Neural cell (in vitro differentiated cells): ENCODE results near the gene SH3RF3. TPM values are rescaled to one million over a fixed set of nuclear protein-coding genes. Genes with fewer than 3 reads are reported as not detected.

ENCODE experiments used
- H2AFZ ChIP-seq: fragments of 200-600, 300-800 bp; sonication (generic), shearing (Covaris generic); 2 replicates; pipeline ENCODE4 v1.6.0; 2014; ENCODE audit warnings: low read depth, mild to moderate bottlenecking, antibody characterized with exemption, low read length, moderate library complexity
- H3F3A ChIP-seq: fragments of 200-600 bp; shearing (Covaris generic); 2 replicates; pipeline ENCODE4 v1.6.1; 2016; ENCODE audit warnings: mild to moderate bottlenecking, moderate library complexity, mixed read lengths, antibody characterized with exemption, low read length; ENCODE audit not compliant: insufficient read depth, poor library complexity, severe bottlenecking
- H3K27ac ChIP-seq: fragments of 200-600, 300-800 bp; sonication (generic), shearing (Covaris generic); 2 replicates; pipeline ENCODE4 v1.5.1; 2014; ENCODE audit warnings: mild to moderate bottlenecking, low read length, moderate library complexity
- H3K27me3 ChIP-seq: fragments of 300-800, 200-600 bp; sonication (generic), shearing (Covaris generic); 2 replicates; pipeline ENCODE4 v1.6.0; 2014; ENCODE audit warnings: mild to moderate bottlenecking, low read depth, low read length, moderate library complexity; ENCODE audit not compliant: insufficient read depth
- H3K36me3 ChIP-seq: fragments of 300-800, 200-600 bp; sonication (generic), shearing (Covaris generic); 2 replicates; pipeline ENCODE4 v1.5.1; 2014; ENCODE audit warnings: mild to moderate bottlenecking, antibody characterized with exemption, low read length, moderate library complexity; ENCODE audit not compliant: insufficient read depth
- H3K4me2 ChIP-seq: fragments of 300-800, 200-600 bp; sonication (generic), shearing (Covaris generic); 2 replicates; pipeline ENCODE4 v1.6.0; 2014; ENCODE audit warnings: mild to moderate bottlenecking, low read length
- H3K4me3 ChIP-seq: fragments of 300-800, 200-600 bp; sonication (generic), shearing (Covaris generic); 2 replicates; pipeline ENCODE4 v1.5.1; 2014; ENCODE audit warnings: mild to moderate bottlenecking, low read length, moderate library complexity
- H3K79me2 ChIP-seq: fragments of 200-600 bp; shearing (Covaris generic); replicated peaks from 2 replicates; pipeline ENCODE4 v1.6.0; 2014; ENCODE audit warnings: mild to moderate bottlenecking, low read length, moderate library complexity; ENCODE audit not compliant: insufficient read depth
- H3K9ac ChIP-seq: fragments of 300-800, 200-600 bp; sonication (generic), shearing (Covaris generic); 2 replicates; pipeline ENCODE4 v1.6.1; 2016; ENCODE audit warnings: mild to moderate bottlenecking, low read length, mixed read lengths
- H3K9me2 ChIP-seq: fragments of 200-600 bp; shearing (Covaris generic); 2 replicates; pipeline ENCODE4 v1.6.1; 2016; ENCODE audit warnings: mild to moderate bottlenecking, low read length, mixed read lengths; ENCODE audit not compliant: insufficient read depth
- H3K9me3 ChIP-seq: fragments of 200-600, 300-800 bp; sonication (generic), shearing (Covaris generic); 2 replicates; pipeline ENCODE4 v1.6.1; 2016; ENCODE audit warnings: mild to moderate bottlenecking, mixed run types, low read length, moderate library complexity, mixed read lengths
- H4K20me1 ChIP-seq: fragments of 200-600 bp; shearing (Covaris generic); 2 replicates; pipeline ENCODE4 v1.6.1; 2016; ENCODE audit warnings: mild to moderate bottlenecking, mixed run types; ENCODE audit not compliant: insufficient read depth
- EP300 ChIP-seq: fragments of 450-650 bp; conservative IDR thresholded peaks from 2 replicates; pipeline ENCODE4 v1.6.1; 2014; ENCODE audit warnings: antibody characterized with exemption, mild to moderate bottlenecking, moderate library complexity; ENCODE audit not compliant: poor library complexity, severe bottlenecking
- EZH2 ChIP-seq: fragments of 200-600, 300-800 bp; shearing (Covaris generic), sonication (generic); IDR thresholded peaks from 2 replicates; pipeline ENCODE4 v1.6.1; 2014; ENCODE audit warnings: antibody characterized with exemption, low read length, borderline replicate concordance, mild to moderate bottlenecking; ENCODE audit not compliant: insufficient read depth, poor library complexity, severe bottlenecking
- MXI1 ChIP-seq: fragments of 450-650 bp; conservative IDR thresholded peaks from 2 replicates; pipeline ENCODE4 v1.6.1; 2014; ENCODE audit warnings: antibody characterized with exemption, mild to moderate bottlenecking; ENCODE audit not compliant: poor library complexity, severe bottlenecking
- POLR2AphosphoS5 ChIP-seq: IDR thresholded peaks from 2 replicates; pipeline ENCODE4 v1.6.1; 2012
- RAD21 ChIP-seq: fragments of 450-650 bp; conservative IDR thresholded peaks from 2 replicates; pipeline ENCODE4 v1.6.1; 2014; ENCODE audit warnings: antibody characterized with exemption, mild to moderate bottlenecking, moderate library complexity
- SMC3 ChIP-seq: fragments of 450-650 bp; conservative IDR thresholded peaks from 2 replicates; pipeline ENCODE4 v1.6.1; 2014; ENCODE audit warnings: antibody characterized with exemption, mild to moderate bottlenecking, moderate library complexity; ENCODE audit not compliant: poor library complexity
- TAF1 ChIP-seq: IDR thresholded peaks from 2 replicates; pipeline ENCODE4 v1.6.1; 2012; ENCODE audit warnings: low read depth
- polyA plus RNA-seq: library from polyadenylated mRNA; depleted of rRNA; stranded (reverse); fragments of >200 nt; gene quantifications from 2 replicates; pipeline ENCODE4 v1.2.3, GENCODE V29; 2014
- TF ChIP-seq, protein P1 (sequence below): fragments of 450-650 bp; IDR thresholded peaks from 2 replicates; pipeline ENCODE4 v1.5.1; 2014; ENCODE audit warnings: antibody characterized with exemption, mild to moderate bottlenecking, moderate library complexity; ENCODE audit not compliant: poor library complexity, severe bottlenecking
- TF ChIP-seq, protein P2 (sequence below): IDR thresholded peaks from 2 replicates; pipeline ENCODE4 v1.6.1; 2012; ENCODE audit warnings: borderline replicate concordance

SH3RF3 gene
- polyA plus RNA-seq, 1 donor from 2014 or later: 0.53 TPM

DNA sequence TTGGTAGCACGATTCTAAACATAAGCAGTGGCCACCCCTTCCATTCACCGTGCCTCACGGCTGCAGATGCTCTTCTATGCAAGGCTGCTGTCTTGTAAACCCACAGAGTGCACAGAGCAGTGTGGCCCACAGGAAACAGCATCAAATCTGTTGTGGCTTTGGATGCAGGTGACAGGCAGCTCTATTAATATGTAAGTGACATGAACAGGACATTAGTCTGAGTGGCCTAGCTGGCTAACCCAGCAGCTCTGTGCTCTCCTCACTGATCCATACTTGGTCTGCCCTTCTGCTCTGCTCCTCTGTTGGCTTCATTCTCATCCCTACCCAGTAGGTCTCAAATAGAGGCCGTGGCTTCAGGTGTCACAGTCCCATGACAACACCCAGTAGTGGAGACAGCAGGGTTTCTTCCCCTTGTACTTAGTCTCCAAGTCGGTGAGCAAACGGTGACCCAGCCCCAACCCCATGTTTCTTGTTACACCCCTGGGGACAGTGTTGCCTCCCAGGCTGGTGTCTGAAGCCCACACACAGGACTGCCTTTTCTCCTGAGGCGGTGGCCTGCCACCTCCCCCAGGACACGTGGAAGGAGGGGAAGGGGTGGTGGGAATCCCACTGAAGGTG lies 5.8 kb downstream of the SH3RF3 start:
- Histone ChIP-seq H3K9me2 (no peaks in the 10 kb centered on the region), H3F3A (no peaks in the 10 kb centered on the region), H4K20me1 (no peaks in the 10 kb centered on the region), H3K9ac (no peak overlapping the region), H3K4me2 (no peak overlapping the region), H3K79me2 (no peaks in the 10 kb centered on the region), H2AFZ (no peak overlapping the region), H3K27me3 (peaks cover 32% of the 10 kb centered on the region), H3K9me3 (no peaks in the 10 kb centered on the region), H3K4me3 (no peak overlapping the region), H3K36me3 (no peaks in the 10 kb centered on the region), H3K27ac (no peak overlapping the region)
- TF ChIP-seq, protein P1, sequence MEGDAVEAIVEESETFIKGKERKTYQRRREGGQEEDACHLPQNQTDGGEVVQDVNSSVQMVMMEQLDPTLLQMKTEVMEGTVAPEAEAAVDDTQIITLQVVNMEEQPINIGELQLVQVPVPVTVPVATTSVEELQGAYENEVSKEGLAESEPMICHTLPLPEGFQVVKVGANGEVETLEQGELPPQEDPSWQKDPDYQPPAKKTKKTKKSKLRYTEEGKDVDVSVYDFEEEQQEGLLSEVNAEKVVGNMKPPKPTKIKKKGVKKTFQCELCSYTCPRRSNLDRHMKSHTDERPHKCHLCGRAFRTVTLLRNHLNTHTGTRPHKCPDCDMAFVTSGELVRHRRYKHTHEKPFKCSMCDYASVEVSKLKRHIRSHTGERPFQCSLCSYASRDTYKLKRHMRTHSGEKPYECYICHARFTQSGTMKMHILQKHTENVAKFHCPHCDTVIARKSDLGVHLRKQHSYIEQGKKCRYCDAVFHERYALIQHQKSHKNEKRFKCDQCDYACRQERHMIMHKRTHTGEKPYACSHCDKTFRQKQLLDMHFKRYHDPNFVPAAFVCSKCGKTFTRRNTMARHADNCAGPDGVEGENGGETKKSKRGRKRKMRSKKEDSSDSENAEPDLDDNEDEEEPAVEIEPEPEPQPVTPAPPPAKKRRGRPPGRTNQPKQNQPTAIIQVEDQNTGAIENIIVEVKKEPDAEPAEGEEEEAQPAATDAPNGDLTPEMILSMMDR: no peak
- TF ChIP-seq POLR2AphosphoS5 (no peak), MXI1 (no peak), SMC3 (no peak), RAD21 (no peak), EP300 (no peak), EZH2 (no peak), TAF1 (no peak)

DNA sequence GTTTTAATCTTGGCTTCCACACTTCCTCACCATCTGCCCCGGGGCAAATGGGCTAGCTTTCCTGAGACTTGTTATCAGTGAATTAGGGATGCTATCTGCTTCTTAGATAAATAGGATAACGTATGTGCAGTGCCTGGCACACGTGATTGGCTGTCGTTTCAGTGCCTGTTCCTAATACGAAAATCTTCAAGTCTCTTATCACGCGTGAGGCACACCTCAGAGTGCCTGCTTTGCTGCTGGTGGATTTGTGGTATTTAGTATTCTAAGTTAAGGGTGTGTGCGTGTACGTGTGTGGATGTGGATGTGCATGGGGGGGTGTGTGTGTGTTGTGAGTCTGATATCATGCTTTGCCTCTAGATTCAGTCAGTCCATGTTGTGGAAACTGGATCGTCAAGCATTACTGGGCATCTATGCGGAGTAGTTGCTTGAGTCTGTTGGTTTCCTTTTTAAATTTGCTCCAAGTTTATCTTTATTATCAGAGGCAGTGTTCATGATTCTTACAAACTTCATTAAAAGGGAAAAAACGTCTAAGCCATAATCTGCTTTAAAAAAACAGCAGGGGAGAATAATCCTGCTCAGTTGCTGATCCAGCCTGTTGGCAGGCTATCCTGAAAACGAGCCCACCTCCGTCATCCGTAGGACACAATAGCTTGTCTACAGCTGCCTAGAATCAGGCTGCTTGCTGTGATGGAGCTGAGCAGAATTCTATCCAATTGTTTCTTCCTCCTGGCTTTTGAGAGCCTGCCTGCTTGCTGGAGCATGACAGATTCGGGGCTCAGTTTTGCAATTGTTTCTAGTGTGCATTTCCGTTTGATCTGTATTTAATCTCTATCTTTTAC lies 6.6 kb downstream of the SH3RF3 start:
- no peaks in the 10 kb centered on the region for H3K36me3 ChIP-seq
- H3F3A ChIP-seq: no peaks in the 10 kb centered on the region
- H3K9me2 ChIP-seq: no peaks in the 10 kb centered on the region
- H4K20me1 ChIP-seq: no peaks in the 10 kb centered on the region
- H3K27ac ChIP-seq: no peak overlapping the region
- no peak overlapping the region for H3K9ac ChIP-seq
- H3K4me3 ChIP-seq: no peak overlapping the region
- H3K4me2 ChIP-seq: no peak overlapping the region
- peaks cover 25% of the 10 kb centered on the region for H3K27me3 ChIP-seq
- H3K9me3 ChIP-seq: no peaks in the 10 kb centered on the region
- no peak overlapping the region for H2AFZ ChIP-seq
- no peaks in the 10 kb centered on the region for H3K79me2 ChIP-seq
- no peak for TF ChIP-seq MXI1
- no peak for TF ChIP-seq SMC3
- TF ChIP-seq EP300: no peak
- TF ChIP-seq POLR2AphosphoS5: no peak
- TF ChIP-seq, protein P1: no peak
- TF ChIP-seq TAF1: no peak
- TF ChIP-seq, protein P2, sequence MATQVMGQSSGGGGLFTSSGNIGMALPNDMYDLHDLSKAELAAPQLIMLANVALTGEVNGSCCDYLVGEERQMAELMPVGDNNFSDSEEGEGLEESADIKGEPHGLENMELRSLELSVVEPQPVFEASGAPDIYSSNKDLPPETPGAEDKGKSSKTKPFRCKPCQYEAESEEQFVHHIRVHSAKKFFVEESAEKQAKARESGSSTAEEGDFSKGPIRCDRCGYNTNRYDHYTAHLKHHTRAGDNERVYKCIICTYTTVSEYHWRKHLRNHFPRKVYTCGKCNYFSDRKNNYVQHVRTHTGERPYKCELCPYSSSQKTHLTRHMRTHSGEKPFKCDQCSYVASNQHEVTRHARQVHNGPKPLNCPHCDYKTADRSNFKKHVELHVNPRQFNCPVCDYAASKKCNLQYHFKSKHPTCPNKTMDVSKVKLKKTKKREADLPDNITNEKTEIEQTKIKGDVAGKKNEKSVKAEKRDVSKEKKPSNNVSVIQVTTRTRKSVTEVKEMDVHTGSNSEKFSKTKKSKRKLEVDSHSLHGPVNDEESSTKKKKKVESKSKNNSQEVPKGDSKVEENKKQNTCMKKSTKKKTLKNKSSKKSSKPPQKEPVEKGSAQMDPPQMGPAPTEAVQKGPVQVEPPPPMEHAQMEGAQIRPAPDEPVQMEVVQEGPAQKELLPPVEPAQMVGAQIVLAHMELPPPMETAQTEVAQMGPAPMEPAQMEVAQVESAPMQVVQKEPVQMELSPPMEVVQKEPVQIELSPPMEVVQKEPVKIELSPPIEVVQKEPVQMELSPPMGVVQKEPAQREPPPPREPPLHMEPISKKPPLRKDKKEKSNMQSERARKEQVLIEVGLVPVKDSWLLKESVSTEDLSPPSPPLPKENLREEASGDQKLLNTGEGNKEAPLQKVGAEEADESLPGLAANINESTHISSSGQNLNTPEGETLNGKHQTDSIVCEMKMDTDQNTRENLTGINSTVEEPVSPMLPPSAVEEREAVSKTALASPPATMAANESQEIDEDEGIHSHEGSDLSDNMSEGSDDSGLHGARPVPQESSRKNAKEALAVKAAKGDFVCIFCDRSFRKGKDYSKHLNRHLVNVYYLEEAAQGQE: no peak
- TF ChIP-seq RAD21: no peak
- no peak for TF ChIP-seq EZH2
